ENCODE data around the gene UGT2B11.
"Not testable (repeated sequence)": the region's sequence is repeated elsewhere in the genome, so short reads cannot be mapped to it uniquely, and the experiment has no call there.

The UGT2B11 gene

DNA sequence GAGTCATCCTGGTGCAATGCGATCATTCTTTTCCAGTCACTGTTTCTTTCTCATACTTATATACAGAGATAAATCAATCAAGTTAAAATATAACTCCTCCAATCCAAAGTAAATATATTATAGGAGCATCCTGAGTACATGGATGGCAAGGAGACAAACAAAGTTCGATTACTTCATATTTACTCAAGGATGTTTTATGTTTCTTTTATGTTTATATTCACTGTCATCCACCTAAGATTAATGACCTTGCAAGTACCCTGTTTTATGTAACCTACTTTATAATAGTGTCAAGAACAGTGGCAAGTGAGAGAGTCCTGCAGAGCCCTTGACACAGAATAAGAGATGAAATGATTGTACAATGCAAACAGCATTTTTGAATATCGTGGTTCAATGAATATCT lies at the start of gene UGT2B11:
TSS of gene UGT2B11 (minus strand) at position 33 of the 400 bp plus-strand sequence. CDS start at position 7, 26 bp downstream.
- DNase-seq, result no peak

DNA sequence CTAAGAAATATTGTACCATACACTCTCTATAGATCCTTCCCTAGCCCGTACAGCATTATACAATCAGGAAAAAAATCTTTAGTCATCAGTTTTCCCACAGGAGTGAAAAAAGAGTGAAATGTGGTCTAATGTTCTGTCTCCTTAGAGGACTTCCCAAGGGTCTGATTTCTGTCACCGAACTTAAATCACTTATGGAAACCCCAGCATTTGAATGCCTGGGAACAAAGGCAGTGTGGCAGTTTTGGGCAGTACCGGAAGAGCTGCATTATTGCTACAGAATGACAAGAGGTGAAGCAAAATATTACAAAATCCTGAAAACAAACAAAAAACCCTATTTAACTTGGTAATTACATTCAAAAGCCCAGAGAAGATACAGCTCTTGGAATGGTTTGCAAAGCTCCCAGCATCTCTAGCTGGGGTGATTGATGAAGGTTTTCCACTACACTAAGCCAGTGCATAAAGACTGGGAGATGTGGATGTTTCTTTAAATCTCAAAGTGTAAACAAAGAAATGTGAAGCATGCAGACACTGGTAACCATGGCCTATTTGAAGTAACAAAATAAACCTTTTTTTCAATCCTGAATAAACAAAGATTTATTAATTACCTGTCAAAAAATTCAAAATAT lies 38.7 kb upstream of the UGT2B11 start:
- not testable (repeated sequence) for DNase-seq

GRCh38 chr4:69250884-69251283 lies 36.3 kb upstream of the UGT2B11 start:
- DNase-seq, result not testable (repeated sequence)

GRCh38 chr4:69242562-69243240 lies 28.2 kb upstream of the UGT2B11 start:
- not testable (repeated sequence) for DNase-seq

DNA sequence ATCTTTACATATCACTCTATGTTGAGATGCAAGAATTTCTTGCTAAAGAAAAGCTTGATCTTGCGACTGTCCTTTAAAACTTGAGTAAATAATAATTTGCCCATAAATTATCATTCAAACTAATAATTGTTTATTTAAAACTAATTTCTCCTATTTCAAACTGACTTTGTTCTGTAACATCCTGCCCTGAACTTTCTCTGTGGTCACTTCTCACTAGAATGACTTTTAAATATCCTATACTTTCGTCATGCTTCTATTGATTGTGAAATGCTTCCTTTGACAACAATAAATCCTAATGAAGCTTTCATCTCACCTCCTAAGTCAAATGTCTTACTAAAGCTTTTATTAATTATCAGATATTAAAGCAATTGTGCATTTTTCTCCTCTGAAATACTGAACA lies 27.2 kb upstream of the UGT2B11 start:
- DNase-seq, result peak; percentile 13 to 43

DNA sequence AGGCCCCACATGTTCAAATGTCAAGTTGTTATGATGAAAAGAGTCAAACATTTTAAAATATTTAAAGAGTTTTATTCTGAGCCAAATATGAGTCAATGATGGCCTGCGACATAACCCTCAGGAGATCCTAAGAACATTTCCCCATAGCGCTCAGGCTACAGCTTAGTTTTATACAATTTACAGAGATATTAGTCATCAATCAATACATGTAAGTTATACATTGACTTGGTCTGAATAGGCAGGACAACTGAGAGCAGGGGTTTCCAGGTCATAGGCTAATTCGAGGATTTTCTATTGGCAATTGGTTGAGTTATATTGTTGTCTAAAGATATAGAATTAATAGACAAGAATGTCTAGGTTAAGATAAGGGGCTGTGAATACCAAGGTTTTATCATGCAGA lies 26.2 kb upstream of the UGT2B11 start:
- DNase-seq, result not testable (repeated sequence)

DNA sequence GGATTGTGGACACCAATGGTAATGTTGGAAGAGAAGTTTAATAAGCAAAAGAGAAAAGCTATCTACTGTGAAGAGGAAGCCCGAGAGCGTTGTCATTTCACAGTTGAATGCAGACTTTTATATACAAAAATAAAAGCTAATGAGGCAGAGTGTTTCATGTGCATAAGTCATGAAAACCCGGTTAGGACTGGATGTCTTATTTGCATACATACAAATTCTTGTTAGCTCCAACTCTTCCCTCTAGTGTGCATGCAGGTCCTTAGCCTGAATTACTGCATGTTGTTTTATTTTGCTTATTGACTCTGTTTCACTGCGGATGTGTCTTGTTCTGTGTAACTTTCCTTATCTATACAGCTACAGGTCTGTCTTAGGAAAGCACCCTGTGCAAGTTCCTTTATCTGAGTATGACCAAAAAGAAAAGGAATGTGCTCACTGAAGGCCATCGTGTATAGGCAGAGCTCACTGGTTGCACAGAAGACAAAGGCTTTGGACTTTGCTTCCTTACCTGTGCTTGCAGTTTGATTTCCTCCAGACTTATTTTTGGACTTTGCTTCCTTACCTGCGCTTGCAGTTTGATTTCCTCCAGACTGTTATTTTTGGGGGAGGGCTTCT lies 25.1 kb upstream of the UGT2B11 start:
- no peak for DNase-seq

GRCh38 chr4:69239092-69239491 lies 24.5 kb upstream of the UGT2B11 start:
- DNase-seq, result no peak

DNA sequence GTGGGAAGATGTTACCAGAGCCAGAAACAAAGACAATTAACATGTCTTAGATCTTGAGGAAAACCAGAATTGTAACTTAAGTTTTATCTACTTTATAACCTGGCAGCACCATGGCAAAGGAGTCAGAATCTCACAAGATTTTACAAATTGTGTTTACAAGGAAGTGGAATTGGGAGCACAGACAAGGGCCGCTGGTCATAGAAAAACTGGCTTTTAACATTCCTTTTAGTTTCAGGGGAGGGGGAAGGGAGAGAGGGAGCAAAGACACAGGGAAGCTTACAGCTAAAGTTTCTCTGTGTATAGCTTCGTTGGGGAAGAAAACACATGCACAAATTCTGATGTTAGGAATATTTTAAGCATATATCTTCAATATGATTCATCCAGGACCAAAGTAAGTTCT lies 10.3 kb upstream of the UGT2B11 start:
- DNase-seq, result no peak

DNA sequence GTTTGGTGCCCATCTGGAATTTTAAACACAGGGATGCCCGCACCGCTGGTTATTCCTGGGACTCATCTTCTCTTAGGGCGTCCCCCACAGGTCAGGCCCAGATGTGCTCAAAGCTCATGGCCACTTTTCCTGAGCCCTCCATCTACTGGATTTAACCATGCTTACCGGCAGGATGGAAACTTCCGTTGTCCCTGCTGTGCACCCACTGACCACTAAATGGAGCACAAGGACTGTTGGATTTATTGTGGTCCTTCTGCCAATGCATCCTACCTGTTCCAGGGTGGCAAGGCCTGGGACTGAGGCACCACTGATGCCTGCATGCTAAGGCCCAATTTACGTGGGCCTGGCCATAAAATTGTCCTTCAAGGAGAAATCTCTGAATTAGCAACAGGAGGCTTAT lies 8.7 kb upstream of the UGT2B11 start:
- not testable (repeated sequence) for DNase-seq

- DNase-seq, result not testable (repeated sequence)
Observed at GRCh38 chr4:69218491-69218890, 3.9 kb upstream of the UGT2B11 start.

DNA sequence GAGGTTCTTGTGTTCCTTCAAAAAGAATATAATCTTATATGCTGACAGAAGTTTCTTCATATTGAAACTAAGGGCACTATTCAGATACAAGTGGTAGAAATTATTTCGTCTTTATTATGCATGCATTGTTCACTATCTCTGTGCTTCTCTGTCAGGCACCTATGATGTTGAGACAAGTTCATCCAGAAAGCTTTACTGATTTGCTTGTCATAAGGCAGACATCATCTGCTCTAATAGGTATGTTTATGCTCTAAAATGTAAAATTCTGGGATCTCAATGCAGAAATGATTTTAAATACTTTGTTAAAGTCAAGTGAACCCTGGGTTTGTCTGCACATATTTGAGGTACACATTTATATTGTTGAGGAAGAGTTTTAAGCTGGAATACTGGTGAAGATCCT lies 3.6 kb downstream of the UGT2B11 start:
- no peak for DNase-seq

DNA sequence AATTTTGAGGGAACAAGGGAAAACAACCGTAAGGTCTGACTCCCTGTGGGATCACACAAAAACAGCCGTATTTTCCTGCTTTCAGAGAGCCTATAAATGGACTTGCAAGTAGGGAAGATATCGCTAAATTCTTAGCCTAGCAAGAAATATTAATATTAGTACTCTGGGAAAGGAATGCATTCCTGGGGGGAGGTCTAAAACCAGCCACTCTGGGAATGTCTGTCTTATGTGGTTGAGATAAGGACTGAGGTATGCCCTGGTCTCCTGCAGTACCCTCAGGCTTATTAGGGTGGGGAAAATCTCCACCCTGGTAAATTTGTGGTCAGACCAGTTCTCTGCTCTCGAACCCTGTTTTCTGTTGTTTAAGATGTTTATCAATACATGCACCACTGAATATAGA lies 16.0 kb downstream of the UGT2B11 start:
- not testable (repeated sequence) for DNase-seq

DNA sequence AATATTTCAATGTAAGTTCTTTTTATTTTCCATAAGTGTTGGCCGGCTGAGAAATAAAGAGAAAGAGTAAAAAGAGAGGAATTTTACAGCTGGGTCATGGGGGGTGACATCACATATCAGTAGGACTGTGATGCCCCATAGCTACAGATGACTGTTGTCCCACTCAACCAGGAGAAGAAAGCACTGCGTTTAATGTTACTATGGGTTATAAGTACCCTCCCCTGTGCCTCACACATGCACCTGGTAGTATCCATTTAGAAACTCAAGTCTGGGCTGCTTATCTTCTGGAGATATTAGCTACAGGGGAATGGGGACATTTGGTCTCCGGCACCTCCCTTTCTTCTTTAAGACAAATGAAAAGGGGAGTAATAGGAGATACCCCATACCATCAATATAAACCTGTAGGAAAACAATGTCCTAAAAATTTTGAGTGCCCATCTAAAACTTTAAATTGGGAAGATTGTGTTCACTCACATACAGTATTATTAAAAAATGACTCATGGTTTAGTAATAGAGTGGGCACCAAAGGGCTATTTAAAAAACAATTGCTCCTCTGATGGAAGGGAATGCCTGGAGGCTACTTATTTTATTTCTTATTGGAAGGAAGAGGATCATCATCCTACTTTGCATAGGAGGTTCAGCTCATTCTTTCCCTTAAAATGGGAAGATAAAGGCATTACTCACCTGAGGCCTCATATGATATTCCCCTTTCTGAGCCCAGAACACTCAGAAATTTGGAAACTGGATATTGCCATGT lies 18.2 kb downstream of the UGT2B11 start:
- DNase-seq, result no peak

- DNase-seq, result no peak
Observed at GRCh38 chr4:69194166-69194565, 20.4 kb downstream of the UGT2B11 start.

- DNase-seq, result not testable (repeated sequence)
Observed at GRCh38 chr4:69191905-69192304, 22.6 kb downstream of the UGT2B11 start.

DNA sequence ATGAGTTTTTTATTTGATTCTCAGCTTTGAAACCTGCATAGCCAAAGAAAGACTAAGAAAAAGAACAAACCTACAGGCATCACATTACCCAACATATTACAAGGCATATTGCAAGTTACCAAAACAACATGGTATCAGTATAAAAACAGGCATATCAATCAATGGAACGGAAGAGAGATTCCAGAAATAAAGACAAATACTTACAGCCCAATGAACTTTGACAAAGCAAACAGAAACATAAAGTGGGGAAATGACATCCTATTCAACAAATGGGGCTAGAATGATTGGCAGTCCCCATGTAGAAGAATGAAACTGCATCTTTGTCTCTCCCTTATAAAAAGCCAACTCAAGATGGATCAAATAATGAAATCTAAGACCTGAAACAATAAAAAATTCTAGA lies 23.9 kb downstream of the UGT2B11 start:
- DNase-seq, result not testable (repeated sequence)

DNA sequence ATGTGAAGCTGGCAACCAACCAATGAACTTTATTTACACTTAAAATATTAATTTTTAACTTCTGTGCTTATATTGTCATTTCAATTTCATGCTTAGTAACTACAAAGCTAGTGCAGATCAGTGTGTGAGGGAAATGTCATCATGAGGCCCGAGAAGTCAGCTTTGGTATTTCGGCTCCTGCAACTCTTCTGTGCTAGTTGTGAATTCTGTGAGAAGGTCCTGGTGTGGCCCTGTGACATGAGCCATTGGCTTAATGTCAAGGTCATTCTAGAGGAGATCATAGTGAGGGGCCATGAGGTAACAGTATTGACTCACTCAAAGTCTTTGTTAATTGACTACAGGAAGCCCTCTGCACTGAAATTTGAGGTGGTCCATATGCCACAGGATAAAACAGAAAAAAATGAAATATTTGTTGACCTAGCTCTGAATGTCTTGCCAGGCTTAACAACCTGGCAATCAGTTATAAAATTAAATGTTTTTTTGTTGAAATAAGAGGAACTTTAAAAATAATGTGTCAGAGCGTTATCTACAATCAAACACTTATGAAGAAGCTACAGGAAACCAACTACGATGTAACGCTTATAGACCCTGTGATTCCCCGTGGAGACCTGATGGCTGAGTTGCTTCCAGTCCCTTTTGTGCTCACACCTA lies 32.9 kb downstream of the UGT2B11 start:
- not testable (repeated sequence) for DNase-seq

GRCh38 chr4:69179817-69180216 lies 34.7 kb downstream of the UGT2B11 start:
- DNase-seq, result not testable (repeated sequence)

DNA sequence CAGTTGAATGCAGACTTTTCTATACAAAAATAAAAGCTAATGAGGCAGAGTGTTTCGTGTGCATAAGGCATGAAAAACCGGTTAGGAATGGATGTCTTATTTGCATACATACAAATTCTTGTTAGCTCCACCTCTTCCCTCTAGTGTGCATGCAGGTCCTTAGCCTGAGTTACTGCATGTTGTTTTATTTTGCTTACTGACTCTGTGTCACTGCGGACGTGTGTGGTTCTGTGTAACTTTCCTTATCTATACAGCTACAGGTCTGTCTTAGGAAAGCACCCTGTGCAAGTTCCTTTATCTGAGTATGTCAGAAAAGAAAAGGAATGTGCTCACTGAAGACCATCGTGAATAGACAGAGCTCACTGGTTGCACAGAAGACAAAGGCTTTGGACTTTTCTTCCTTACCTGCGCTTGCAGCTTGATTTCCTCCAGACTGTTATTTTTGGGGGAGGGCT lies 35.8 kb downstream of the UGT2B11 start:
- DNase-seq, result not testable (repeated sequence)

GRCh38 chr4:69170233-69171134 lies 44.1 kb downstream of the UGT2B11 start:
- peak; percentile 24 to 28 for DNase-seq

DNA sequence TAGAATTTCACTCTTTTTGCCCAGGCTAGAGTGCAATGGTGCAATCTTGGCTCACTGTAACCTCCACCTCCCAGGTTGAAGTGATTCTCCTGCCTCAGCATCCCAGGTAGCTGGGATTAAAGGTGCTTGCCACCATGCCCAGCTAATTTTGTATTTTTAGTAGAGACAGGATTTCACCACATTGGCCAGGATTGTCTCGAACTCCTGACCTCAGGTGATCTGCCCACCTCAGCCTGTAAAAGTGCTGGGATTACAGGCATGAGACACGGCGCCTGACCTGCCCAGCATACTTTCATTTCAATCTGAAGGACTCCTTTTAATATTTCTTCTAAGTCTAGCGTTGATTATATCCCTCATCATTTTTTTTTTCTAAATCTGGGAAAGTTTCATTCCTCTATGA lies 45.4 kb downstream of the UGT2B11 start:
- not testable (repeated sequence) for DNase-seq
